Measurements from ENCODE around the gene EVA1C. TPM values are rescaled to one million over a fixed set of nuclear protein-coding genes. Genes with fewer than 3 reads are reported as not detected.
"Not testable (repeated sequence)": the region's sequence is repeated elsewhere in the genome, so short reads cannot be mapped to it uniquely, and the experiment has no call there.

Gene EVA1C
- total RNA-seq, 3 donors from 2014 or later (not counting 1 experiment from before 2014, with no cell fraction given) = 14.7 to 27.8 (median 15.8) TPM

DNA sequence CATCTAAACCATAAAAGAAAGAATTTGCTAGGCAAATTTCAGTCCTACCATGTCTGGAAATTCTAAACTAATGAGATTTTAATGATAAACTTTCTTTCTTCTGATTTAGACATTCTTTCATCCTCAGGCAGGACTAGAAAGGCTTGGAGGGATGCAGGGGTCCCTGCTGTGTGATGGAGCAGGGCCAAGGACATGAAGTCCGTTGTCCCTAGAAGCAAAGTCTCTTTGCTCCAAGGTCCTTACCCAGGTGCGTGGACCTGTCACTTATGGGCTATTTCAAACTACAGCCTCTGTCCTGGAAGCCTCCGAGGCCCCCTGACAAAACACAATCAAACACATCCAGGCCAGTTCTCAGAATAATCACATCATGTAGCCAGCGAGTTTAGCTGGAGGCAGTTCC, 46.3 kb upstream of the EVA1C start:
- 94% methylated on average over 4 of the region's 4 CpGs for WGBS (ENCODE audit: insufficient coverage)
- ATAC-seq (no peak), DNase-seq (no peak)
- H3K27me3 ChIP-seq (ENCODE audit: control insufficient read depth, insufficient read depth, low read length) = no peaks in the 10 kb centered on the region
- Mint-ChIP-seq H3K9me3 (no peaks in the 10 kb centered on the region), H3K27ac (no peak overlapping the region), H3K27me3 (ENCODE audit: low read depth in 2 of 2) (no peaks in the 10 kb centered on the region), H3K4me3 (no peak overlapping the region), H3K36me3 (peaks cover 6% of the 10 kb centered on the region), H3K4me1 (no peaks in the 10 kb centered on the region)
- no peak overlapping the region for H3K4me3 ChIP-seq (ENCODE audit: low read length)
- no peaks in the 10 kb centered on the region for H3K4me1 ChIP-seq (ENCODE audit: control insufficient read depth, insufficient read depth, low read length)
- intact Hi-C loops (cut with micrococcal nuclease) = no loop called here
- no peak overlapping the region for H3K27ac ChIP-seq (ENCODE audit: low read length)
- H3K36me3 ChIP-seq (ENCODE audit: control insufficient read depth, insufficient read depth, low read length) = peaks cover 65% of the 10 kb centered on the region
- TF ChIP-seq, protein P1, sequence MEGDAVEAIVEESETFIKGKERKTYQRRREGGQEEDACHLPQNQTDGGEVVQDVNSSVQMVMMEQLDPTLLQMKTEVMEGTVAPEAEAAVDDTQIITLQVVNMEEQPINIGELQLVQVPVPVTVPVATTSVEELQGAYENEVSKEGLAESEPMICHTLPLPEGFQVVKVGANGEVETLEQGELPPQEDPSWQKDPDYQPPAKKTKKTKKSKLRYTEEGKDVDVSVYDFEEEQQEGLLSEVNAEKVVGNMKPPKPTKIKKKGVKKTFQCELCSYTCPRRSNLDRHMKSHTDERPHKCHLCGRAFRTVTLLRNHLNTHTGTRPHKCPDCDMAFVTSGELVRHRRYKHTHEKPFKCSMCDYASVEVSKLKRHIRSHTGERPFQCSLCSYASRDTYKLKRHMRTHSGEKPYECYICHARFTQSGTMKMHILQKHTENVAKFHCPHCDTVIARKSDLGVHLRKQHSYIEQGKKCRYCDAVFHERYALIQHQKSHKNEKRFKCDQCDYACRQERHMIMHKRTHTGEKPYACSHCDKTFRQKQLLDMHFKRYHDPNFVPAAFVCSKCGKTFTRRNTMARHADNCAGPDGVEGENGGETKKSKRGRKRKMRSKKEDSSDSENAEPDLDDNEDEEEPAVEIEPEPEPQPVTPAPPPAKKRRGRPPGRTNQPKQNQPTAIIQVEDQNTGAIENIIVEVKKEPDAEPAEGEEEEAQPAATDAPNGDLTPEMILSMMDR (IDR thresholded peaks at IDR 0.05) = no peak
- no peaks in the 10 kb centered on the region for H3K9me3 ChIP-seq (ENCODE audit: control insufficient read depth, insufficient read depth, low read length)

GRCh38 chr21:32367158-32367557, 45.3 kb upstream of the EVA1C start:
- 100% methylated on average over 1 of the region's 1 CpG for WGBS (ENCODE audit: insufficient coverage)

DNA sequence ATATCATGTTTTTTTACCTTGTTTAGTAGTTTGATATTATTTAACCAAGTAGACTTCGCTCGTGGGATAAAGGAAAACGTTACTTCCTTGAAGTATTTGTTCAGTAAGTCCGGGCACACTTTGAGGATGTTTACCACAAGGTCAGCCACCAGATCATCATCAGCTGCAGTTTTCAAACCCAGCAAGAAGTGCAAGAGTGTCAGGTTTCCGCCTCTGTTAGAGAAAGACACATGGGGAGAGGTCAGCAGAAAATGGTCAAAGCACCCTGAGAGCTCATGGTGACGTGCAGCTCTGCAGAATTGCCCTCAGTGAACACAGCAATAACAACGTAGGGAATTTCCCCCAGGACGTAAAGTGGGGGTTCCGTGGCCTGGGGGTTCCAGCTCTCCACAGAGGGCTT, 44.1 kb upstream of the EVA1C start:
- WGBS (ENCODE audit: insufficient coverage) = 95% methylated on average over 9 of the region's 9 CpGs

More at GRCh38 chr21:32367158-32367557, 45.3 kb upstream of the EVA1C start:
- H3K4me1 Mint-ChIP-seq = no peaks in the 10 kb centered on the region
- TF ChIP-seq, protein P1 (IDR thresholded peaks at IDR 0.05) = no peak
- DNase-seq = no peak
- no peak for ATAC-seq
- no peak overlapping the region for H3K4me3 ChIP-seq (ENCODE audit: low read length)
- H3K27me3 Mint-ChIP-seq (ENCODE audit: low read depth in 2 of 2) = no peaks in the 10 kb centered on the region
- H3K4me3 Mint-ChIP-seq = no peak overlapping the region
- H3K27me3 ChIP-seq (ENCODE audit: control insufficient read depth, insufficient read depth, low read length) = no peaks in the 10 kb centered on the region
- peaks cover 9% of the 10 kb centered on the region for H3K36me3 Mint-ChIP-seq
- H3K27ac Mint-ChIP-seq = no peak overlapping the region
- intact Hi-C loops (cut with micrococcal nuclease) = no loop called here
- H3K4me1 ChIP-seq (ENCODE audit: control insufficient read depth, insufficient read depth, low read length) = no peaks in the 10 kb centered on the region
- H3K9me3 Mint-ChIP-seq = no peaks in the 10 kb centered on the region
- H3K27ac ChIP-seq (ENCODE audit: low read length) = no peak overlapping the region
- H3K9me3 ChIP-seq (ENCODE audit: control insufficient read depth, insufficient read depth, low read length) = no peaks in the 10 kb centered on the region
- peaks cover 64% of the 10 kb centered on the region for H3K36me3 ChIP-seq (ENCODE audit: control insufficient read depth, insufficient read depth, low read length)

GRCh38 chr21:32368961-32369360, 43.5 kb upstream of the EVA1C start:
- H3K4me3 ChIP-seq (ENCODE audit: low read length); H3K9me3 ChIP-seq (ENCODE audit: control insufficient read depth, insufficient read depth, low read length); ATAC-seq; H3K27me3 Mint-ChIP-seq (ENCODE audit: low read depth in 2 of 2); H3K9me3 Mint-ChIP-seq; H3K4me3 Mint-ChIP-seq; H3K27ac Mint-ChIP-seq; H3K36me3 Mint-ChIP-seq; H3K4me1 ChIP-seq (ENCODE audit: control insufficient read depth, insufficient read depth, low read length); intact Hi-C loops (cut with micrococcal nuclease); H3K27ac ChIP-seq (ENCODE audit: low read length); H3K4me1 Mint-ChIP-seq; DNase-seq; H3K27me3 ChIP-seq (ENCODE audit: control insufficient read depth, insufficient read depth, low read length): not testable (repeated sequence)
- 93% methylated on average over 1 of the region's 1 CpG for WGBS (ENCODE audit: insufficient coverage)
- H3K36me3 ChIP-seq (ENCODE audit: control insufficient read depth, insufficient read depth, low read length) = peaks cover 65% of the 10 kb centered on the region

More for the DNA sequence above, 44.1 kb upstream of the EVA1C start:
- Histone ChIP-seq H3K27me3 (ENCODE audit: control insufficient read depth, insufficient read depth, low read length) (no peaks in the 10 kb centered on the region), H3K9me3 (ENCODE audit: control insufficient read depth, insufficient read depth, low read length) (no peaks in the 10 kb centered on the region), H3K27ac (ENCODE audit: low read length) (no peak overlapping the region), H3K36me3 (ENCODE audit: control insufficient read depth, insufficient read depth, low read length) (peaks cover 66% of the 10 kb centered on the region), H3K4me1 (ENCODE audit: control insufficient read depth, insufficient read depth, low read length) (no peaks in the 10 kb centered on the region), H3K4me3 (ENCODE audit: low read length) (no peak overlapping the region)
- no peak for DNase-seq
- H3K4me3 Mint-ChIP-seq = no peak overlapping the region
- TF ChIP-seq, protein P1 (IDR thresholded peaks at IDR 0.05) = no peak
- no peaks in the 10 kb centered on the region for H3K9me3 Mint-ChIP-seq
- no peaks in the 10 kb centered on the region for H3K4me1 Mint-ChIP-seq
- H3K27ac Mint-ChIP-seq = no peak overlapping the region
- peaks cover 9% of the 10 kb centered on the region for H3K36me3 Mint-ChIP-seq
- H3K27me3 Mint-ChIP-seq (ENCODE audit: low read depth in 2 of 2) = no peaks in the 10 kb centered on the region
- ATAC-seq = no peak
- intact Hi-C loops (cut with micrococcal nuclease) = no loop called here

All from natural killer cell (primary cell).